GM19467 (cell line): Measurements from ENCODE around the gene TPCN1.

Experiments used
- ATAC-seq: cut with Tn5 transposase; IDR thresholded peaks from one replicate; pipeline ENCODE4 v1.9.1; 2021; ENCODE audit warnings: mild to moderate bottlenecking, moderate library complexity; ENCODE audit not compliant: unreplicated experiment

TPCN1 gene

DNA sequence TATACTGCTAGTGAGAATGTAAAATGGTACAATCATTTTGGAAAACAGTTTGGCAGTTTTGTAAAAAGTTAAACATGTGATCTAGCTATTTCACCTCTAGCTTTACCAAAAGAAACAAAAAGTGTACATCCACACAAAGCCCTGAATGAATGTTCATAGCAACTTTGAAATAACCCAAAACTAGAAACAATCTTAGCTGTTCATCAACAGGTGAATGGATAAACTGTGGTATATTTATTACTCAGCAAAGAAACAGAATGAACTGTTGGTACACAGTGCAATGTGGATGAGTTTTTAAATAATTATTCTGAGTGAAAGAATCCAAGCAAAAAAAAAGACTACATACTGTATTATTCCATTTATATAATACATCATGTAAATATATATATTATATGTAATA is 36.3 kb downstream of the TPCN1 start:
- ATAC-seq: no peak

DNA sequence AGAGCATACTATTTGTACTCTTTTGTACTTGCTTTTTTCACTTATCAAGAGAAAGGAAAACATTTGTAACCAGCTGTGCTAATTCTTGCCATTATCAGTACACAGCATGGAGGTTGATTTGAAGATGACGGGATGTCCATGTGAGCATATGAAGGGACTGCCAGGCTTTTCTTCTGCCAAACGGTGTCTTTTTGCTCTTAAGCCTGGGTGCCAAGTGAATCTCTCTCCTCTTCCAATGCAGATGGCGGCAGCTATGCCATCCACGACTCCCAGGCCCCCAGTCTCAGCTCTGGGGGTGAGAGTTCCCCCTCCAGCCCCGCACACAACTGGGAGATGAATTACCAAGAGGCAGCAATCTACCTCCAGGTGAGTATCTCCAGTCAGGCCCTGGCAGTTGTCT is 38.9 kb downstream of the TPCN1 start:
- ATAC-seq: no peak

GRCh38 chr12:113260636-113261300 is 39.5 kb downstream of the TPCN1 start:
- no peak for ATAC-seq

DNA sequence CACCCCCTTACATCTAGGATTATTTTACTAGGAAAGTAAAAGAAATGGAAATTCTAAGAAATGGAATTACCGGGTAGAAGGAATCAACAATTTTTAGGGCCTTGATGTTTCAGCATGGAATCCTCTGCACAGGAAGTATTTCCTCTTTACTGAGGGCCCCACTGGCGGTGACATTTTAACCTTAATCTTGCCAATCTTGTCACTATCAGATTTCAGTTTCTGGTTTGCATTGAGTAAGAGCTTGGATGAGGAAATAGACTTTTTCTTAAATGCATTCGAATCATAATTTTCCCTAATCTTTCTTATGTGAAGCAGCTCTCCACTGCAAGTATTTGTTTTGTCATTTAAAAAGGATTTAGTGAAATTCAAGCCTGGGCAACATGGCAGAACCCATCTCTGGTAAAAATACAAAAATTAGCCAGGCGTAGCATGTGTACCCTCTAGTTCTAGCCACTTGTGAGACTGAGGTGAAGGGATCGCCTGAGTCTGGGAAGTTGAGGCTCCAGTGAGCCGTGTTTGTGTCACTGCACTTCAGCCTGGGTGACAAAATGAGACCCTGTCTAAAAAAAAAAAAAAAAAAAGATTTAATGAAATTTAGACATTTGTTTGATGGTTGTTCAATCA is 40.7 kb downstream of the TPCN1 start:
- ATAC-seq: no peak

- ATAC-seq: no peak
Observed at GRCh38 chr12:113262710-113263109, 41.4 kb downstream of the TPCN1 start.

GRCh38 chr12:113263431-113263963 is 42.2 kb downstream of the TPCN1 start:
- ATAC-seq: no peak

- ATAC-seq: no peak
Observed at GRCh38 chr12:113266106-113266895, 45.0 kb downstream of the TPCN1 start.

DNA sequence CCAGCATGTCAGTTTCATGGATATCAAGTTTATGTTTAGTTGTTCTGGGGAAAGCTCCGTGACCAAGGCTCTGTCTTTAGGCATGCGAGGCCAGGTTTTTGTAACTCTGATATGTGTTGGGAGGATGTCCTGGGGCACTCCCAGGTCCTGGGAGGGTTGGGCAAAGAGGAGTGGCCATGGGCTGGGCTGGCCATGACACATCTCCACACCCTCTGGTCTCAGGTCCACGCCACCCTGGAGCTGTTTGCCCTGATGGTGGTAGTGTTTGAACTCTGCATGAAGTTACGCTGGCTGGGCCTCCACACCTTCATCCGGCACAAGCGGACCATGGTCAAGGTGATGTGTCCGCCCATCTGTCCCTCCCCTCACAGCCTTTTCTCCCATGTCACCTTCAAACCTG is 46.4 kb downstream of the TPCN1 start:
- ATAC-seq: no peak

DNA sequence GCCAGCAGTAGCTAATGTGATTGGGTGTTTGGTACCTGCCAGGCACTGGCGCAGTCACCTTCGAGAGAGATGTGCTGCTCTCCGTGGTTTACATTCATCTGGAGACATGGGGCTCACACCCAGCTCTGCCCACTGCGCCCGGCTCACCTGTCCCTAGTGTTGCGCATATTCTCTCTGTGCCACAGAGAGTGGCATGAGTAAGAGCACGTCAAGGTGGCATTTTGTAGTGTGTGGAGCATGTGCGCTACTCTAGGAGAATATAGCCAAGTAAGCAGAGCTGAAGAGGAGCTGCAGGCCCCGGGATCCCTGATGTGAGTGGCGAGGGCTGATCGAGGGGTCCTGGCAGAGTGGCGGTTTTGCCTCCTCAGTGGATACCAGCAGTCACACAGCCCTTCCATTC is 46.9 kb downstream of the TPCN1 start:
- ATAC-seq: no peak

- ATAC-seq: no peak
Observed at GRCh38 chr12:113268621-113269020, 47.4 kb downstream of the TPCN1 start.

- no peak for ATAC-seq
Observed at GRCh38 chr12:113269257-113269943, 48.1 kb downstream of the TPCN1 start.

DNA sequence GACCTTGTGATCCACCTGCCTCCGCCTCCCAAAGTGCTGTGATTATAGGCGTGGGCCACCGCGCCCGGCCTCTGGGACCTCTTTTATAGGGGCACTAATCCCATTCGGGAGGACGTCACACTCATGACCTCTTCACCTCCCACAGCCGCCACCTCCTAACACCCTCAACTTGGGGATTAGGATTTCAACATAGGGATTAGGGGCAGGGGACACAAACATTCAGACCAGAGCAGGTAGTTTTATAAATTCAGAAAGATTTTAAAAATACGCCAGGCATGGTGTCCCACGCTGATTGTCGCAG is 49.4 kb downstream of the TPCN1 start:
- no peak for ATAC-seq

GRCh38 chr12:113271466-113271852 is 50.2 kb downstream of the TPCN1 start:
- no peak for ATAC-seq

- no peak for ATAC-seq
Observed at GRCh38 chr12:113271853-113272561, 50.7 kb downstream of the TPCN1 start.

GRCh38 chr12:113273053-113273725 is 51.9 kb downstream of the TPCN1 start:
- ATAC-seq: no peak

GRCh38 chr12:113274848-113275247 is 53.6 kb downstream of the TPCN1 start:
- no peak for ATAC-seq

DNA sequence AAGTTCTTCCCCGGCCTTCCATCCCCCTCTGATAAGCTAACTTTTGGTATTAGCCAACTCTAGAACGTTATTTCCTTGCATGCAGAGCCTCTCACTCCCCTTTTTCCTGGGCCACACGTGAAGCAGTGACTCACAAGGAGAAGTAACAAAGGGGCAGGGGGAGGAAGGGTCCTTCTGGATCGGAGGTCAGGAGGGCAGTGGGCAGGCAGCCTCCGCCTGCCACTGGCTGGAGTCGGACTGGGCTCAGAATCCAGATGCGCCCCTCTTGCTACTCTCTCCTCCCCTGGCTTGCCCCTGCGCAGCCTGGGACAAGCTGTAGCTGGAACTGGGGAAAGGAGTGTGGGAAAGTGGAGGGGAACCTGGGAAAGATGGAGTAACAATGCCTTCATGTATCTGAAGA is 55.0 kb downstream of the TPCN1 start:
- no peak for ATAC-seq

DNA sequence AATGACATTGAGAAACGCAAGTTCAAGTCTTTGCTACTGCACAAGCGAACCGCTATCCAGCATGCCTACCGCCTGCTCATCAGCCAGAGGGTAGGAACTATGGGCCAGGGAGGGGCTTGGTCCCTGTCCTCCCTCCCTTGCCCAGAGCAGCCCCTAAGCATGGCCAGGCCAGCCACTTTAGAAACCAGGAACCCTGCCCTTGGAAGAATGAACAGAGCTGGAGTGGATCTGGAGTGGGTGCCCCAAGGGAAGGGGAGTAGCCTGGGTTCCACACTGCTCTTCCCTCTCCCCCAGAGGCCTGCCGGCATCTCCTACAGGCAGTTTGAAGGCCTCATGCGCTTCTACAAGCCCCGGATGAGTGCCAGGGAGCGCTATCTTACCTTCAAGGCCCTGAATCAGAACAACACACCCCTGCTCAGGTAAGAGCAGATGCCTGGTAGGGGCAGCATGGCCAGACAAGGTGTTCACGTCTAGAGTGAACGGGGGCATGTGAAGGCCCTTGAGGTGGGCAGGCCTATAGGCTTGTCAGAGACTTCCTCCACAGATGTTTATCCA is 55.8 kb downstream of the TPCN1 start:
- ATAC-seq: no peak

DNA sequence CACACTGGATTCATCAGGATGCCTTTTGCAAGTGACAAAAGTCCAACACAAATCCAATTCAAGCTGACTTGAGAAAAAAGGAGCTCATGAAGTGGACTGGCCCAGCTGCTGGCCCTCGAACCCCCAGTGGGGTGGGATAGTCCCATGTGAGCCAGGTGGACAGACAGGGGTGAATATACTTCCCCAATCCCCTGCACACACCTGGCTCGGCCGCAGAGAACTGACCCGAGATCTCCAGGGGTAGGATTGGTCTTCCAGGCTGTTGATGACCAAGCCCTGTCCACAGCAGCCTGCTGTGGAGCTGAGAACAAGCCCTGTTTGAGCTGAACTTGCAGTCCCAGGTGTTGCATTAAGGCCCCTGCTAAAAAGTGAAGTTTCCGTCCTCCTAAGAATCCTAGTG is 56.2 kb downstream of the TPCN1 start:
- no peak for ATAC-seq

DNA sequence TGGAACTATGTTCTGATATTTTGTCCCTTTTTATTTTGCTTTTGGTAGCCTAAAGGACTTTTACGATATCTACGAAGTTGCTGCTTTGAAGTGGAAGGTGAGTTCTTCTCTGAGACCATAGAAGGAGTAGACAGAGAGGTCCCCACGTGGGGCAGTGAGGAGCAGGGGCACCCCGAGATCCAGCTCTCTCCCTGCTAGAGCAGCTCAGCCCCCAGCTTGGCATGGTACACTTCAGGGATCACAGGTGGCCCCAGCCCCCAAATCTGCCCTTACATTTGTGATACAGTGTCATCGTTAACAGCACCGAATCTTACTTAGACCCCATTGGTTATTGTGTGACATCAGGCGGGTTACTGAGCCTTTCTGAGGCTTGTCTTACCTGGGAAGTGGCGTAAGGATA is 56.9 kb downstream of the TPCN1 start:
- no peak for ATAC-seq
